Stomach (tissue), 4 donors: ENCODE measurements around the gene APEX1.

Experiments used
- CTCF ChIP-seq, 7 experiments: fragments of 450-650 bp in 4 of 7; fragments of 200-600 bp in 3 of 7; sonication (generic) in 3 of 7; IDR thresholded peaks; one replicate each; pipeline ENCODE4 v1.5.1; 2016 to 2019; ENCODE audit warnings: antibody characterized with exemption in 7 of 7, control low read depth in 2 of 7, mild to moderate bottlenecking in 1 of 7
- EP300 ChIP-seq: sonication (generic); formaldehyde crosslinking; IDR thresholded peaks from one replicate; pipeline ENCODE4 v1.6.1; 2017; ENCODE audit warnings: antibody characterized with exemption
- POLR2A ChIP-seq, 4 donors: fragments of 450-650 bp; IDR thresholded peaks; one replicate each; pipeline ENCODE4 v1.6.1; 2016; ENCODE audit warnings: antibody characterized with exemption in 4 of 4, control low read depth in 2 of 4, mild to moderate bottlenecking in 1 of 4, moderate library complexity in 1 of 4
- POLR2AphosphoS5 ChIP-seq, 3 donors: sonication (generic); formaldehyde crosslinking; IDR thresholded peaks; one replicate each; pipeline ENCODE4 v1.6.1; 2016; ENCODE audit warnings: antibody characterized with exemption in 3 of 3

GRCh38 chr14:20413744-20414082, 41.3 kb upstream of the APEX1 start:
- TF ChIP-seq CTCF (IDR thresholded peaks at IDR 0.05) (no peak), POLR2A (IDR thresholded peaks at IDR 0.05) (no peak), EP300 (no peak), POLR2AphosphoS5 (IDR thresholded peaks at IDR 0.05) (no peak)
